Measurements from ENCODE around the gene ESF1. TPM values are rescaled to one million over a fixed set of nuclear protein-coding genes. Genes with fewer than 3 reads are reported as not detected.

The ESF1 gene
- total and polyA plus RNA-seq, 2 of the 8 experiments (the other 6 are each of a cell fraction or from before 2014, with no cell fraction given) = 1.1 to 32.9 TPM

DNA sequence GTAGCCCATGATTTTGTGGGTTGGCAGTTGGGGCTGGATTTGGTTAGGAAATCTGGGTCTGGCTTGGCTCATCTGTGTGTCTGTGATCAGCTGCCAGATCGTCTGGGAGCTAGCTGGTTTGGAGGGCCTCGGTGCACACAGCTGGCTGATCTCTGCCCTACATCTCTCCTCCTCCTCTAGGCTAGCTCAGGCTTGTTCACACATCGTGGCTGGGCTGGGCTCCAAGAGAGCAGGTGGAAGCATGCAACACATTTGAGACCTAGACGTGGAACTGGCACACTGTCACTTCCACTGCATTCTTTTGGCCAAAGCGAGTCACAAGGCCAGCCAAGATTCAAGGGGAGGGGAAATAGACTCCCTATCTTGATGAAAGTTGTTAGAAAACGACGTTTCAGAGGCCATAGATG is 16.0 kb upstream of the ESF1 start:
- Histone ChIP-seq H3K4me3 (ENCODE audit: extremely low read depth in 1 of 4, insufficient read depth in 2 of 4, low read depth in 3 of 4, low read length in 4 of 4) (no peak overlapping the region), H3K23ac (ENCODE audit: insufficient read length) (no peak overlapping the region), H4K5ac (ENCODE audit: insufficient read length, low read depth, low read length) (no peak overlapping the region), H3K79me2 (ENCODE audit: control insufficient read depth in 1 of 2, insufficient read depth in 2 of 2, low read length in 2 of 2) (no peaks in the 10 kb centered on the region), H3K79me1 (ENCODE audit: low read depth, low read length) (0 out of 2 replicates have a peak, but pooled peaks cover 2% of the 10 kb centered on the region), H2BK120ac (replicated peaks; ENCODE audit: low read depth, low read length) (no peak overlapping the region), H2BK5ac (ENCODE audit: low read depth, low read length) (no peak overlapping the region), H2BK12ac (ENCODE audit: low read depth, low read length) (no peak overlapping the region), H3K4me1 (replicated peaks in 1 of 4; ENCODE audit: control insufficient read depth in 3 of 4, insufficient read depth in 4 of 4, low read length in 3 of 4) (no peaks in the 10 kb centered on the region), H3K56ac (replicated peaks; ENCODE audit: insufficient read length, low read depth, low read length) (no peak overlapping the region), H3K4me2 (ENCODE audit: insufficient read depth in 1 of 2, low read depth in 2 of 2, low read length in 2 of 2) (no peak overlapping the region), H4K91ac (replicated peaks; ENCODE audit: insufficient read length, low read length) (no peak overlapping the region), H4K8ac (ENCODE audit: extremely low read depth, insufficient read depth, low read length) (no peak overlapping the region), H3K4ac (replicated peaks; ENCODE audit: insufficient read length, low read depth, low read length) (no peak overlapping the region), H3K36me3 (ENCODE audit: control insufficient read depth in 2 of 4, insufficient read depth in 4 of 4, low read length in 3 of 4) (peaks cover 16 to 67% (median 41%) of the 10 kb centered on the region in 4 experiments), H2AK5ac (ENCODE audit: low read depth, low read length) (no peak overlapping the region), H3K9me3 (ENCODE audit: insufficient read depth in 2 of 2, low read depth in 1 of 2, low read length in 1 of 2) (no peaks in the 10 kb centered on the region), H3K27me3 (replicated peaks in 1 of 4; ENCODE audit: control insufficient read depth in 3 of 4, extremely low read depth in 1 of 4, insufficient read depth in 3 of 4, low read length in 3 of 4) (no peaks in the 10 kb centered on the region), H3K14ac (ENCODE audit: insufficient read length) (no peak overlapping the region), H4K20me1 (replicated peaks in 1 of 2; ENCODE audit: control insufficient read depth in 1 of 2, insufficient read depth in 2 of 2, low read length in 2 of 2) (peaks cover 0 to 5% of the 10 kb centered on the region in 2 experiments), H3K27ac (ENCODE audit: low read depth, low read length) (no peak overlapping the region), H3K18ac (ENCODE audit: extremely low read depth, low read length) (no peak overlapping the region), H3K9ac (replicated peaks in 1 of 4; ENCODE audit: extremely low read depth in 1 of 4, low read depth in 3 of 4, low read length in 3 of 4) (no peak overlapping the region), H2BK20ac (ENCODE audit: low read length) (no peak overlapping the region), H2AFZ (ENCODE audit: low read length) (no peak overlapping the region), H3K23me2 (ENCODE audit: low read depth, low read length) (peaks cover 2% of the 10 kb centered on the region; the same call in 1 of the 2 replicates), H2BK15ac (ENCODE audit: low read length) (no peak overlapping the region)
- ChIA-PET POLR2A (ENCODE audit: partially characterized antibody) (interaction anchor here (0.9 to 2.4 kb wide), 4 partner anchors 9 to 25 kb away, joined by 3 to 12 read pairs (median 5); partner anchors contain the start of genes ESF1 and NDUFAF5), CTCF (ENCODE audit: partially characterized antibody) (interaction anchor here (1.0 kb wide), 1 partner anchor 12 kb away, joined by 4 read pairs; no protein-coding TSS in a partner anchor)
- WGBS, 2 experiments (ENCODE audit: extremely low coverage in 1 of 2, insufficient coverage in 1 of 2, insufficient read length in 1 of 2, insufficient replicate concordance in 2 of 2, low coverage in 1 of 2, low lambda C conversion rate in 2 of 2, missing lambda C conversion rate in 1 of 2) = 88% methylated on average over 7 of the region's 7 CpGs; no CpG with 5 or more reads in 1 of the 2 experiments
- FAIRE-seq (no peak), DNase-seq (ENCODE audit: low read depth in 1 of 2, low spot score in 2 of 2) (no peak)
- no peak for TF ChIP-seq SP1 (IDR thresholded peaks at IDR 0.05; ENCODE audit: low read depth, low read length)
- TF ChIP-seq SUZ12 (IDR thresholded peaks at IDR 0.05; ENCODE audit: low read length) = no peak
- no peak for TF ChIP-seq CHD1 (IDR thresholded peaks at IDR 0.05; ENCODE audit: low read depth, low read length)
- TF ChIP-seq RAD21 (IDR thresholded peaks at IDR 0.05 in 1 of 2, conservative IDR thresholded peaks at IDR 0.05 in 1 of 2; ENCODE audit: low read depth in 2 of 2, low read length in 2 of 2) = no peak
- no peak for TF ChIP-seq RFX5 (IDR thresholded peaks at IDR 0.05; ENCODE audit: borderline replicate concordance, low read depth, low read length)
- TF ChIP-seq TCF12 (IDR thresholded peaks at IDR 0.05; ENCODE audit: low read depth, low read length) = no peak
- TF ChIP-seq FOSL1 (IDR thresholded peaks at IDR 0.05; ENCODE audit: insufficient read depth, low read depth, low read length) = no peak
- TF ChIP-seq, protein P1, sequence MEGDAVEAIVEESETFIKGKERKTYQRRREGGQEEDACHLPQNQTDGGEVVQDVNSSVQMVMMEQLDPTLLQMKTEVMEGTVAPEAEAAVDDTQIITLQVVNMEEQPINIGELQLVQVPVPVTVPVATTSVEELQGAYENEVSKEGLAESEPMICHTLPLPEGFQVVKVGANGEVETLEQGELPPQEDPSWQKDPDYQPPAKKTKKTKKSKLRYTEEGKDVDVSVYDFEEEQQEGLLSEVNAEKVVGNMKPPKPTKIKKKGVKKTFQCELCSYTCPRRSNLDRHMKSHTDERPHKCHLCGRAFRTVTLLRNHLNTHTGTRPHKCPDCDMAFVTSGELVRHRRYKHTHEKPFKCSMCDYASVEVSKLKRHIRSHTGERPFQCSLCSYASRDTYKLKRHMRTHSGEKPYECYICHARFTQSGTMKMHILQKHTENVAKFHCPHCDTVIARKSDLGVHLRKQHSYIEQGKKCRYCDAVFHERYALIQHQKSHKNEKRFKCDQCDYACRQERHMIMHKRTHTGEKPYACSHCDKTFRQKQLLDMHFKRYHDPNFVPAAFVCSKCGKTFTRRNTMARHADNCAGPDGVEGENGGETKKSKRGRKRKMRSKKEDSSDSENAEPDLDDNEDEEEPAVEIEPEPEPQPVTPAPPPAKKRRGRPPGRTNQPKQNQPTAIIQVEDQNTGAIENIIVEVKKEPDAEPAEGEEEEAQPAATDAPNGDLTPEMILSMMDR (IDR thresholded peaks at IDR 0.05; ENCODE audit: control extremely low read depth in 1 of 3, insufficient read depth in 1 of 3, low read depth in 1 of 3, low read length in 3 of 3) = no peak
- TF ChIP-seq, protein P2, sequence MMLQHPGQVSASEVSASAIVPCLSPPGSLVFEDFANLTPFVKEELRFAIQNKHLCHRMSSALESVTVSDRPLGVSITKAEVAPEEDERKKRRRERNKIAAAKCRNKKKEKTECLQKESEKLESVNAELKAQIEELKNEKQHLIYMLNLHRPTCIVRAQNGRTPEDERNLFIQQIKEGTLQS (IDR thresholded peaks at IDR 0.05; ENCODE audit: insufficient read depth, low read depth, low read length) = no peak
- TF ChIP-seq RNF2 (IDR thresholded peaks at IDR 0.05; ENCODE audit: borderline replicate concordance, low read depth, low read length, missing control alignments, poor library complexity, severe bottlenecking) = no peak

Measured in H1 (cell line).